HT-29 (cell line): ENCODE results near the gene MMEL1. TPM values are rescaled to one million over a fixed set of nuclear protein-coding genes. Genes with fewer than 3 reads are reported as not detected.
"Not testable (repeated sequence)": the region's sequence is repeated elsewhere in the genome, so short reads cannot be mapped to it uniquely, and the experiment has no call there.

ENCODE experiments used
- DNase-seq: peaks from one replicate; pipeline ENCODE4 v3.0.0-alpha.2; 2015; ENCODE audit warnings: low spot score
- total RNA-seq: library from RNA; depleted of rRNA; stranded (reverse); fragments of >200 nt; shearing (Covaris generic); gene quantifications from 2 replicates; pipeline ENCODE4 v1.2.3, GENCODE V29; 2014

Gene MMEL1
- total RNA-seq, 1 experiment from 2014 or later, result 21.3 TPM

DNA sequence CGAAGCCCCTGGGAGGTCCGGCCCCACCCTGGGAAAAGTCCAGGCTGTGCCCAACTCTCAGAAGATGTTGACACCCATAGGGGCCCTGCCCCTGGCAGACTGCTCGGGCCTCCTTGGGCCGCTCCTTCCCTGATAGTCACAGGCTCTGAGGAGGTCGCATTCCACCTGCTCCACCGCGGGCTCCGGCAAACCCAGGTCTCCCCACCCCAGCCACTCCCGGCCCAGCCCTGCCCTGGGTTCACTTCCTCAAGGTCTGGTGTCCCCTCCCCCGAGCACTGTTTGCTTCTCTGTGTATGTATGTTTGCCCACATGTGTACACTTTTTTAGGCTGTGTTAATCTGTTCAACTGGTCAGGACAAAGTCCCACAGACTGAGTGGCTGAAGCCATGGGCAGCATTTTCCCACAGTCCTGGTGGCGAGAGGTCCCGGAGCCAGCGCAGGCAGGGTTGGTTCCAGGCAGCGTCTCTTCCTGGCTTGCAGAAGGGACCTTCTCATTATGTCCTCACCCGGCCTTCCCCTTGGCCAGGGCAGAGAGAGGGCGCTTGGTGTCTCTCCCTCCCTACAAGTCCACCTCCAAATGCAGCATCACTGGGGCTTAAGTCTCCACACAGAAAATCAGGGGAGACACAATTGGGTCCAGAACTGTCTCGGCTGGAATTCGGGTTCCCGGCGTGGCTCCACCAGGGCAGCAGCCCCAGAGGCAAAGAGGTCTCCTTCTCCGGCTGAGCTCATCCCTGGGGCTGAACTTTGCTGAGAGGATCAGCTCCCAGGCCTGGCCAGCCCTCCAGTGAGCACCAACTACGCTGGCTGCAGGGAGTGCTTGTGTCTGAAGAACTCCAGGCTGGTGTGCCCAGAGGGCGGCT lies 56.8 kb downstream of the MMEL1 start:
- peak; percentile 80 for DNase-seq

DNA sequence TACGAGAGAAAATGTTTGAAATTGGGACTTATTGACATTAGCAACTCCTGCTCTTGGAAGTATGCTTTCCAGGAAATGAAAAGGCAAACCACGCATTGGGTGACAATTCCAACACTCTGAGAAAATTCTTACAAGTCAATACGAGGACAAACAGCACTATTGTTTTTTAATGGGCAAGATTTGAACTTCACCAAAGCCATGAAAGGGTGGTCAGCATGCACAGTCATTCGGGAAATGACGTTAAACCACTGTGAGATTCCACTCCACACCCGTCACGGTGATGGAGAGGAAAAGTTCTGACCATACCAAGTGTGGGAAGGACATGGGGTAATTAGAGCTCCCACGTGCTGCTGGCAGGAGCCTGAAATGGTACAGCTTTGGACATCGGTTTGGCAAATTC lies 58.5 kb downstream of the MMEL1 start:
- no peak for DNase-seq

DNA sequence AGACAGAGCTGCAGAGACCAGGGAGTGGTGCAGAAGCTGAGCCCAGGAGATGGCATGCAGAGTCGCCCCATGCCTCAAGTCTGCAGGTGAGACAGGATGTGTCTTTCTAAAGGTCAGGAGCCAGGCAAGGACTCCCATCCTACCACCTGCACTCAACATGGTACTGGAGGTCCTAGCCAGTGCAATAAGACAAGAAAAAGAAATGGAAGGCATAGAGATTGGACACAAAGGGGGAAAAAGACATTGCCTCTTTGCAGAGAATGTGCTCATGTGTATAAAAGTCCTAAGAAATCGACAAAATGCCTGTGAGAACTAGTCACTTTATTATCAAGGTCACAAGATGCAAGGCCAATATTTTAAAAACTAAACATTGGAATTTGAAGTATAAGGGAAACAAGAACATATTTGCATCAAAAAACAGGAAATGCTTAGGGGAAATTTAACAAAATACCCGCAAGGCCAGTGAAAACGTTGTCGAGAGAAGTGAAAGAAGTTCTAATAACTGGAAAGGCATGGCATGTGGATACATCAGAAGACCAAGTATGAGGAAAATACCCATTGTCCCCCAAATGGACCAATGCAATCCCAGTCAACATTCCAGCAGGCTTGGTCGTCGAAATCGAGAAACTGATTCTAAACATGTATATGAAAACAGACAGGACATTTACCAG lies 59.4 kb downstream of the MMEL1 start:
- DNase-seq, result no peak

GRCh38 chr1:2571348-2571747 lies 61.5 kb downstream of the MMEL1 start:
- no peak for DNase-seq

GRCh38 chr1:2570332-2570731 lies 62.5 kb downstream of the MMEL1 start:
- DNase-seq, result no peak

DNA sequence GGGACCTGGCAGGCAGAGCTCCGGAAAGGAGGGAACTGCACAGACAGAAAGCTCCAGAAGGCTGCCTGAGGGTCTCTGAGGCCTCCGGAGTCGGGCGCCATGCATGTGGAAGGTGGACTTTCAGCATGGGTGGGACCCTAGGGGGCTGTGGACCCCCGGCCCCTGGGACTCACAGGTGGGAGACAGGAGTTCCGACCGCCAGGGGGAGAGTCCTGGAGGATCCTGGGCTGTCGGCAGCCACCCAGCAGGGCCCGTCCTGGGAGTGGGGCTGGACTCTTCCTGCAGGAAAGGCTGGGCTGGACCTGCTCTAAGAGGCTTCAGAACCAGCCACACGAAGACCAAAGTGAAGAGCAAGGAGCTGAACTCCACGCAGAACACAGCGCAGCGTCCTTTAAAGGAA lies 63.1 kb downstream of the MMEL1 start:
- not testable (repeated sequence) for DNase-seq

DNA sequence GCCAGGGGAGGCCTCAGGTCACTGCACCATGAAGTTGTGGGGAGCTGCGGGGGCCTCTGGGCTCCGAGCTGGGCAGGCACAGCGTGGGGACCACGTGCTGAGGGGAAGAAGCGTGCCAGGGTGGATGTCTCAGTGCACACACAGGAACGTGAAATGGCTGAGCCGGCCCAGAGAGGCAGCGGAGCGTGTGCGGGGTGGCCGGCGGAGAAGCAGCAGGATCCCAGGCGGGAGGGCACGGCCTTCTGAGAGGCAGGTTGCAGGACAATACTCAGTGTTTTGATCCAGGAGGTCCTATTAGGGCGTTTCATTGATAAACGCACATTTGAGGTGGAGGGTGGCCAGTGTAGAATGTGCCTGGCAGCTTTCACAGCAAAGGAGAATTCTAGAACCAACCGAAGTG lies 63.8 kb downstream of the MMEL1 start:
- no peak for DNase-seq

DNA sequence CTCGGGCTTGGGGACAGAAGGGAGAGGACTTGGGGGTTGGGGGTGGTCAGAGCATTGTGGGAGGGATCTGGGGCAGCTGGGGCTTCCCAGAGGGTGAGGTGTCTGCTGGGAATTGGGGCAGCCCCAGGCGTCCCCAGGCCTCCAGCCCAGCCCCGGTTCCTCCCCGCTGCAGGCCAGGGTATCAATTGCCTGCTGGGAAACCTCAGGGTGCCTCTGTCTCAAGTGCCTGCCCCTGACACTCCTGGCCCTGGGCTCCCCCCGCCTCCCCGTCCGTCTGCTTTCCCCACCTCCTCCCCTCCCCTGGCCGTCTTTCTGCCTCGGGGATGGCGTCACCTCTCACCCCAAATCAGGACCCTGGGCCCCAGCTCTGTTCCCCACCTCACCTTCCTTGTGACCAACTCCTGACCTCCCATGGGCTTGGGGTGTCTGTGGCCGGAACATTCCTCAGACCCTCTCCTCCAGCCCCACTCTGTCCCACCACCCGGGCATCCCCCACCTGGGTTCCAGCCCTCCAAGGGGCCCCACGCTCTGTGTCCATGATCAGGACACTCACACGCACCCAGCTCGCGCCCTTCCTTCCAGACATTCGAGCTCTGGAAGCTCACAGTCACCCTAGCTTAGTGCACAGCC lies 64.5 kb downstream of the MMEL1 start:
- not testable (repeated sequence) for DNase-seq

- DNase-seq, result no peak
These were observed 65.6 kb downstream of the MMEL1 start for GRCh38 chr1:2567083-2567679.

DNA sequence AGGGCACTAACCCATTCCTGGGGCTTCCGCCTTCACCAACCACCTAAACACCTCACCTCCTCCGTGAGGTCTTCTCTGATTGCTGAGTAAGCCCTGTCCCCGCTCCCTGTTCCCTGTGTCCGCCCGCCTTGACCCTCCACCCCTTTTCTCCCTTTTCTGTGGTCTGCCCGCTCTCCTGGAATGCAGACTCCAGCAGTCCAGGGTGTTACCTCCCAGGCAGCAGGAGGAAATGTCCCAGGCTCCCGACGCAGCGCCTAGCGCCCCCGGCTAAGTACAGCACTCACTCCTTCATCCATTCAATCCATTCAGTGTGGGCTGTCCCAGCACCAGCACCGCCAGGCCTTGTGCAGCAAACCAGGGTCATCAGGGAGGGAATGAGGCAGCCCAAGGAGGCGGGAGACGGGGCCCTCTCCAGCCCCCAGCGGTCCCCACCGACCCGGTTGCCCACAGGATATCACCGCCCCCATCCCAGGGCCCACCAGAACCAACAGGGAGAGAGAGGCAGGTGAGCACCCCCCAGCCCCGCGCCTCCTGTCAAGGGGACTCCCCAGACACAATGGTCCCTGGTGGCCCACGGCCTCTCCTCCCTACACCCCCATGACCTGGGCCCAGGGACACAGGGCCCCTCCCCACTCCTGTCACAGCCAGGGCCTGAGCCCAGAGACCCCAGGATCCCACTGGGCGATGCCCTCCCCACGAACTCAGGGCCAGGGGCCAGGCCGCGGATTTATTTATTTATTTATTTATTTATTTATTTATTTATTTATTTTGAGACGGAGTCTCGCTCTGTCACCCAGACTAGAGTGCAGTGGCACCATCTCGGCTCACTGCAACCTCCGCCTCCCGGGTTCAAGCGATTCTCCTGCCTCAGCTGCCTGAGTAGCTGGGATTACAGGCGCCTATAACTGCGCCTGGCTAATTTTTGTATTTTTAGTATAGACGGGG lies 66.4 kb downstream of the MMEL1 start:
- peak; percentile 40 for DNase-seq

GRCh38 chr1:2564815-2565374 lies 67.9 kb downstream of the MMEL1 start:
- no peak for DNase-seq

GRCh38 chr1:2564006-2564814 lies 68.6 kb downstream of the MMEL1 start:
- DNase-seq, result no peak

- no peak for DNase-seq
These were observed 69.6 kb downstream of the MMEL1 start for GRCh38 chr1:2563205-2563604.

- no peak for DNase-seq
These were observed 70.6 kb downstream of the MMEL1 start for GRCh38 chr1:2561898-2562895.

- no peak for DNase-seq
These were observed 71.4 kb downstream of the MMEL1 start for GRCh38 chr1:2561446-2561845.

GRCh38 chr1:2560299-2561073 lies 72.3 kb downstream of the MMEL1 start:
- DNase-seq, result no peak

- no peak for DNase-seq
These were observed 73.1 kb downstream of the MMEL1 start for GRCh38 chr1:2559509-2560298.
